ENCODE data around the gene CATSPERD.

Gene CATSPERD

GRCh38 chr19:5681391-5682106, 38.9 kb upstream of the CATSPERD start:
- DNase-seq (ENCODE audit: low spot score): no peak
- TF ChIP-seq CTCF (IDR thresholded peaks at IDR 0.05; ENCODE audit: extremely low read depth, missing control alignments): no peak

- no peak for TF ChIP-seq CTCF (IDR thresholded peaks at IDR 0.05; ENCODE audit: extremely low read depth, missing control alignments)
- DNase-seq (ENCODE audit: low spot score): no peak
Measured at GRCh38 chr19:5682107-5682482, 38.3 kb upstream of the CATSPERD start.

- no peak for TF ChIP-seq CTCF (IDR thresholded peaks at IDR 0.05; ENCODE audit: extremely low read depth, missing control alignments)
- DNase-seq (ENCODE audit: low spot score): no peak
Measured at GRCh38 chr19:5683177-5683886, 37.1 kb upstream of the CATSPERD start.

GRCh38 chr19:5684694-5685430, 35.6 kb upstream of the CATSPERD start:
- TF ChIP-seq CTCF (IDR thresholded peaks at IDR 0.05; ENCODE audit: extremely low read depth, missing control alignments): no peak
- no peak for DNase-seq (ENCODE audit: low spot score)

GRCh38 chr19:5686326-5686646, 34.2 kb upstream of the CATSPERD start:
- no peak for DNase-seq (ENCODE audit: low spot score)
- TF ChIP-seq CTCF (IDR thresholded peaks at IDR 0.05; ENCODE audit: extremely low read depth, missing control alignments): no peak

- peak; percentile 100 for DNase-seq (ENCODE audit: low spot score)
- TF ChIP-seq CTCF (IDR thresholded peaks at IDR 0.05; ENCODE audit: extremely low read depth, missing control alignments): peak; percentile 89
Measured at GRCh38 chr19:5686647-5687359, 33.6 kb upstream of the CATSPERD start.

Data from GM20000 (cell line).